AG20443 (cell line): ENCODE results near the gene SETDB2.

ENCODE experiments used
- DNase-seq: peaks from one replicate; pipeline ENCODE4 v3.0.0; 2012; ENCODE audit warnings: low spot score, mixed read lengths

The SETDB2 gene

DNA sequence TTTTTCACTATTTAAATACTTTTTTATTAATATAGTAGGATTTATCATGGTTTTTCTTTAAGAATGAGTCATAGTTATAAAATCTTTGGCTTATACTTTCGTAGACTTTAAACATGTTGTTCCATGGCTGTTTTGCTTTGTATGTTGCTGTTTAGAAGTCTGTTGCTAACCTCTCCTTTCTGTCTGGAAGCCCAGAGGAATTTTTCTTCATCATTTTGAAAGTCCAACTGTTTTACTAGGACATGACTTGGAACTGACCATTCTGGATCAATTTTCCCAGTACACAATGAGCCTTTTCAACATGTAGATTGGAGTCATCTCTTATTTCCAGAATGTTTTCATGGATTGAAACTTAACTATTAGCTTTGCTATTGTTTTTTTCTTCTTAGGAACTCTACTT is 8.1 kb upstream of the SETDB2 start:
- DNase-seq = peak; percentile 18

DNA sequence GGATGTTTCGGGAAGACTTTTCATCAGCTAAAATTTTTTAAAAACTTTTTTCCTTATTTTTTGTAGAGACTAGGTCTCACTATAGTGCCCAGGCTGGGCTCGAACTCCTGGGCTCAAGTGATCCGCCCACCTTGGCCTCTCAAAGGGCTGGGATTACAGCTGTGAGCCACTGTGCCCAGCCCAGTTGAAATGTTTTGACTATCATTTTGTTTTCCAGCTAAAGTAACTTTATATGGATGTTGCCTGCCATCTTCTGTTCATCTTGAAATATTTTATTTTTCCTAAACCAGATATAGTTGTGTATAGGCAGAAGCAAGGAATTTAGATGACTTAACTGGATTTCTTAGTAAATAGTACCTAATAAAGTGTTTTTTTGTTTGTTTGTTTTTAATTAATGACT is 7.2 kb upstream of the SETDB2 start:
- peak; percentile 45 for DNase-seq

DNA sequence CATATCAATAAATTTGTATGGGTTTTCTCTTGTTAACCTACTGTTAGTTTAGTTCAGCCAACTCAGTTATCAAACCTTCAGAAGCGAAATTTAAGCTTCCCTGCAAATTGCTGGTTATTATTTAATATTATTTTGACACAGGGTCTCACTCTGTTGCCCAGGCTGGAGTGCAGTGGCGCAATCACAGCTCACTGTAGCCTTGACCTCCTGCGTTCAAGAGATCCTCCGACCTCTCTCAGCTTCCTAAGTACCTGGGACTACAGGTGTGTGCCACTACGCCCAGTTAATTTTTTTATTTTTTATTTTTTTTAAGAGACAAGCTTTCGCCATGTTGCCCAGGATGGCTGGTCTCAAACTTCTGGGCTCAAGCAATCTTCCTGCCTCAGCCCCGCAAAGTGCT is 6.4 kb upstream of the SETDB2 start:
- DNase-seq = no peak

DNA sequence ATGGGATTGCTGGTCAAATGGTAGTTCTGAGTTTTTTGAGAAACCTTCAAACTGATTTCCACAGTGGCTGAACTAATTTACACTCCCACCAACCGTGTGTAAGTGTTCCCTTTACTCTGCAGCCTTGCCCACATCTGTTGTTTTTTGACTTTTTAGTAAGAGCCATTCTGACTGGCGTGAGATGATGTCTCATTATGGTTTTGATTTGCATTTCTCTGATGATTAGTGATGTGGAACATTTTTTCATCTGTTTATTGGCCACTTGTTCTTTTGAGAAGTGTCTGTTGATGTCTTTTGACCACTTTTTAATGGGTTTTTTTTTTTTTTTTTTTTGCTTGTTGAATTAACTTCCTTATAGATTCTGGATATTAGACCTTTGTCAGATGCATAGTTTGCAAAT is 4.5 kb upstream of the SETDB2 start:
- no peak for DNase-seq

DNA sequence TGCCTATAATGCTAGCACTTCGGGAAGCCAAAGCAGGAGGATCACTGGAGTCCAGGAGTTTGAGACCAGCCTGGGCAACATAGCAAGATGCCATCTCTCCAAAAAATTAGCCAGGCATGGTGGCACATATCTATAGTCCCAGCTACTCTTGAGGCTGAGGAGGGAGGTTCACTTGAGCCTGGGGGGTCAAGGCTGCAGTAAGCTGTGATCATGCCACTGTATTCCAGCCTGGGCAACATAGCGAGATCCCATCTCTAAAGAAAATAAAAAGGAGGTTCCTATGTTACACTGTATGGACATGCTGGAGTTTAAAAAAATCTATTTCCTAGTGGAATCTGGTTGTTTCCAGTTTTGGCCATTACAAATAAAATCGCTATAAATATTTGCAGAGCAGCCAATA is 2.8 kb upstream of the SETDB2 start:
- DNase-seq = no peak

DNA sequence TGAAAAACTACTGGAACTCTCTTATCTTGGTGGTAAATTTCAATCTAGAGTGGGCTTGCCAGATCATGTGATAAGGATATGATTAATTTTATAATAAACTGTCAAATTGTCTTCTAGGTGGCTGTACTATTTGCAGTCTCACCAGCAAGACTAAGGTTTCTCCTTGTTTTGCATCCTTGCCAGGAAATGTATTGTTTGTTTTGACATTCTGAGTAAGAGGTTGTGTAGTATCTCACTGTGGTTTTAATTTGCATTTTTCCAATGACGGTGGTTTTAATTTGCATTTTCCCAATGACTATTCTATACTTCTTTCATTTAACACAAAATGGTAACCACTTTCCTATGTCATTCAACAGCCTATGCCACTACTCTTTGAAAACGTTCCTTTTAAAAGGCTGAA is 2.2 kb upstream of the SETDB2 start:
- DNase-seq = no peak

DNA sequence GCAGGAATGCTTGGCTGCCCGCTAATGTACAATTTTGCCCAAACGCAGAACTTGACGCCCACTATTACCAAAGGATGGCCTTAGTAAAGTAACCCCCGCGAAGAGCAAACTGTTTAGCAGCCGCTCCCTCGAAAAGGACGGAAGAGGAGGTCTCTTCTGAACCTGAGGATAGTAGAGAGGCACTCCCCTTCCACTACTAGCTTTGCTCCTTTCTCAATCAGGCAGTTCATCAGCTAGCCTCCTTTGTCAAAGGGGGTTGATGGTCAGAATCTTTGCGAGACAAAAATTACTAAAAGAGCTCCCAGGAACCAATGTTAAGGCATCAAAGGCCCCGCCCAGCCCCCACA is 744 bp upstream of the SETDB2 start:
- peak; percentile 22 for DNase-seq

DNA sequence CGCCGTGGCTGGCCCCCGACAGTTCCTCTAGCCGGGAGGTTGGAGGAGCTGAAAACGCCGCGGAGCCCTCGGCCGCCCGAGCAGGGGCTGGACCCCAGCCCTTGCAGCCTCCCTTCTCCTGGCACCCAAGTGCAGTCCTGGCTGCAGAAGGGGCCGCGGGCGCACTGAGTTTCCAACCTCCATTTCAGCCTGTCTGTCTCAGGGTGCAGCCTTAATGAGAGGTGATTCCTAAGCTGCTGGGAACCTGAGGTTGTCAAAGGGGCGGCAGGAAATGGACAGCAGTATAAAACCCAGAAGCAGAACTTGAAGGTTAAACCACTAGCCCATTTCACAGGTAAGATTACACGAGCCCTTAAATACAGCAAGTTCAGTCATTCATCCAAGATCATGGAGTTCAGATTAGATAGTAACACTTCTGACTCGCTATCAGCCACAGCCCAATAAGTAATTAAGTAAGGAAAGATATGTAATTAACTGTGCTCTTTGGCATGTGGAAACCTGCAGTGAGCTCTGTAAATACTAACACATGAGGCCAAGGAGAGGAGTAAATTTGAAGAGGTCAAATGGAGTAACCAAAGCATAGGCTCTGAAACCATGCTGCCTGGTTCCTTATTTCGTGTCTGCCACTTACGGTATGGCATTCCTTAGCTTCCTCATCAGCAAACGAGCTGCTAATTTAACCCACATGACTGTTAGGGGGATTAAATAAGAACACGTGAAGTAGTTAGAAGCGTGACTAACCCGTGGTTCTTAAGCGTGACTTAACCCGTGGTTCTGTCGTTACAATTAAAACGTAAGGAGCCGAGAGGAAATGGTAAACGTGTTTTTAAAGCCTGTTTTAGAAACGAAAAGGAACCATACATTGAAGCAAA is 686 bp downstream of the SETDB2 start:
- DNase-seq = peak; percentile 39

DNA sequence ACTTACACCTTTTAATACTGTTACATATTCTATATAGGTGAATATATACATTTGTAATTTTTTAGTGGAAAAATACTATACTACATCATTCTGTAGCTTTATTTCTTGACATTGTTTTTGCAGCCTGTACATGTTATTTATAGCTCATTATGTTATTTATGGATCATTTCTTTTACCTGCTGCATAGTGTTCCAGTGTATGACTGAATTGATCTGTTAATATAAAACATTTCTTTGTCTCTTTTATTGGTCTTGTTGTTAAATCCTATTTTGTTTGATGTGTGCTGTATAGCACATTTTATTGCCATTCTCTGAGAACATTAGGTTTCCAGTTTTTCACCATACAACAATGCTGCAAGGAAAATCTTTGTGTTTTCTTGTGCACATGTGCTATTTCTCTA is 2.4 kb downstream of the SETDB2 start:
- no peak for DNase-seq

DNA sequence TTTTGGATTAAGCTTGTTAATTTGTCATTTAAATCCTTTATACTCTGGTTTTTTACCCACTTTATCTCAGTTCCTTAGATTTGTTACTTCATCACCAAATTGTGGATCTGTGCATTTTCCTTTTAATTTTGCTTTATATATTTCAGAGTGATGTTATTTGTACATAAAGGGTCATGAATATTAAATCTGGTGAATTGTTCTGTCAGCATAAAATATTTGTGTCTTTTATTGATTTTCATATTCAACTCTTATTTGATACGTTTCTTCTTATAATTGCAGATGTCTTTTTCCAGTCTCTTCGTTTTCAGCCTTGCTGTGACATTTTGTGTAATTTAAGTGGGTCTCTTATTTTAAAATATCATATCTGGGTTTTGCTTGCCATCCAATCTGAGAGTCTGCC is 4.7 kb downstream of the SETDB2 start:
- DNase-seq = no peak

DNA sequence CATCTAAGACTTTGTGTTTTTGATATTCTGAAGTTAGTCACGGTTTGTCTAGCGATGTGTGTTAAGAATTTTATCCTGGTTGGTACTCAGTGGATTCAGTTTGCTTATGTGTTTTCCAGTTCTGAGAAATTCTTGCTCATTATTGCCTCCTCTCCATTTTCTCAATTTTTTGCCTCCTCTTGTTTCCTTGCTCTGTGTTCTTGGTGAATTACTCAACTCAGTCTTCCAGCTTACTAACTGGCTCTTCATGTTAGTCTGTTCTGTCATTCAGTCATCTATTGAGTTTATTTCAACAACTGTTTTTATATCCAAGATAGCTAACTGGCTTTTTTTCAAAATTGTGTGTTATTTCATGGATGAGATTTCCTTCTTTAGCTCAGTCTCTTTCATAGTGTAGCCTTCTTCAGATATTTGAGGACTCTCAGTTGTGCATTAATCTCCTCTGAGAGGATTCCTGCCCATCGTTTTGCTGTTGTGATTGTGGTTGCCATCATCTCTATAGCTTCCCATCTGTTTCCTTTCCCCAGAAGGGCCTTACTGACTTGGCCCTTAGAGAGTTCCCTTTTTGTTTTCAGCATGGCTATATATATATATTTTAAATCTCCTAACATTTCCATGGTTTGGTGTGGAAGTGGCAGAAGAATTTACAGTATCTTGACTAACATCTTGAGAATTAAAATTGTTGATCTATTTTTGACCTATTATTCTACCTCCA is 6.2 kb downstream of the SETDB2 start:
- no peak for DNase-seq

DNA sequence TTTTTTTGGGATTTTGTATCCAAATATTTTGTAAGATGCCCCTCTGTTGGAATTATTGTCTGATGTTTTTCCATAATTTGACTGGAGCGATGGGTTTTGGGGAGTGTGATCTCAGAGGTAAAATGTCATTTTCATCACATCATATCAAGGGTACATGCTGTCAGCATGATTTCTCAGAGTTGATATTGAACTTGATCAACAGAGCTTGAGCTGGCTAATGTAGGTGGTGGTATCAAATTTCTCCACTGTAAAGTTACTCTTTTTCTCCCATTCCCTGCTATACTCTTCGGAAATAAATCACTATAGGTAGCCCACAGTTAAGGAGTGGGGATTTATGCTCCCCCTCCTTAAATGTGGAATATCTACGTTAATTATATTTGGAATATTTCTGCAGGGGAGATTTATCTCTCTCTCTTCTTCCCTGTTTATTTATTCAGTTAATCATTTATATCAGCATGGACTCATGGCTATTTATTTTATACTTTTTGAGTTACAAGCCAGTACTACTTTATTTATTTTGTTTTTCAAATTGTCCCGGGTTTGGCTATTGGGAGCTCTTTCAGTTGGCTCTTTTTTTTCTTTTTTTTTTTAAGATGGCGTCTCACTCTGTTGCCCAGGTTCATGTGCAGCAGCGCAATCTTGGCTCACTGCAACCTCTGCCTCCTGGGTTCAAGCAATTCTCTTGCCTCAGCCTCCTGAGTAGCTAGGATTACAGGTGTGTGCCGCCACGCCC is 8.8 kb downstream of the SETDB2 start:
- no peak for DNase-seq

DNA sequence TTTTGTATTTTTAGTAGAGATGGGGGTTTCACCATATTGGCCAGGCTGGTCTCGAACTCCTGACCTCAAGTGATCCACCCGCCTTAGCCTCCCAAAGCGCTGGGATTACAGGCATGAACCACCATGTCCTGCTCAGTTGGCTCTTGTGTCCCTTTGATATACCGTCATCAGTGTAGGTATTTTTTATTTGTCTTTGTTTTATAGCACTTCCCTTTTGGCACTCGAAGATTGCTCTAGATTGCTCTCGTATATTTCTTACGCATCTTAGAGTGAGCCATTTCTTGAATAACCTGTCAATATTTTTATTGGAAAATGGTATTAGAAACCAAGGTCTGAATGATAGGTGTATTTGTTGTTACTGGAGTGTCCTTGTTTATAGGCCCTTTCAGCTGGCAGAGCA is 9.4 kb downstream of the SETDB2 start:
- no peak for DNase-seq

DNA sequence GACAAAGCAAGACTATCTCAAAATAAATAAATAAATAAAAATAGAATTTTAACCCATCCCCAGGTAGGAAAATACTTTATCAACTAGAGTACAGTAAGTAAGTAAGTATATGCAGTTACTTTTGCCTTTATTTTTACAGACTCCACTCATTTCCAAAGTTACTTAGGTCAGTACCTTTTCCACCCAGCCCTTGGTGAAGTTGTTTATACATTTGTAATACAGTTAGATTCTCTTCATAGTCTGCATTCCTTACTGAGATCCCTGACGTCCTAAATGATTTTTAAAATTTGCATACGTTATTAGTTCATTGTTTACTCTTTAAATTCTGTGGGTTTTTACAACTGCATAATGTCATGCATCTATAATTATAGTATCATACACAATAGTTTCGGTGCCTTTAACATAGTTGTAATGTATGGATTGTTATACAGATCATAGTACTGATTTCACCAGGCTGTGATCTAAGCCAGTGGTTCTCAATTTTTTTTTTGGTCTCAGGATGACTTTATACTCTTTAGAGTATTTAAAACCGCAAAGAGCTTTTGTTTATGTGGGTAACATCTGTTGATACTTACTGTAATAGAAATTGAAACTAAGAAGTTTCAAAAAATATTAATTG is 10.4 kb downstream of the SETDB2 start:
- DNase-seq = peak; percentile 17

DNA sequence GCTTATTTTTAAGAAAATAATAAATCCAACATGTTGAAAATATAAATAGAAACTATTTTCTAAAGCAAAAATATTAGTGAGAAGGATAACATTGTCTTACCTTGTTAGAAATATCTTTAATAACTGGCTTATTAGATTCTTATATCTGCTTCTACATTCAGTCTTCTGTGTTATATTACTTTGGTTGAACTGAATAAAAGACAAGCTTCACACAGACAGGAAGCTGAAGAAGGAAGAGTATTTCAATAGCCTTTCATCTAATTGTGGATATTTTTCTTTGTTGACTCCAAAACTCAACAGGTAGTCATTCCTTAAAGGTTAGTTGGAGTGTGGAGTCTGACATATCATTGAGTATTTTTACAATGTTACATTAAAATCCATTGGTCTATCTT is 10.9 kb downstream of the SETDB2 start:
- no peak for DNase-seq

DNA sequence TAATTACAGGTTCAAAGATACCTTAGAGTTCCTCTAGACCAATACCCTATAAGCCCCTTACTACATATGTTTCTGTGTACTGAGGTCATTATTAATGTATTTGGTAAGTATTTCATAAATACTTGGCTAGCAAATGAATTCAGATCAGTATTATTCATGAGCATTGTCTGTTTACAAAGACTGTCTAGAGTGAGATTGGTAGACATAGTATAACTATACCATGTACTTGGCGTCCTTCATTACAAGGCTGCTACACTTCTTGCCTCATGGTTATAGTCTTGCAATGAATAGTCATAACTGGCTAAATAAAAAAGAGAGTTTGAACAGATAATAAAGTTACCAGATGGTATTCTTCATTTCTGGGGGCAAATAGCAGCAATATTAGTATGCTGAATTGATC is 12.1 kb downstream of the SETDB2 start:
- DNase-seq = no peak

DNA sequence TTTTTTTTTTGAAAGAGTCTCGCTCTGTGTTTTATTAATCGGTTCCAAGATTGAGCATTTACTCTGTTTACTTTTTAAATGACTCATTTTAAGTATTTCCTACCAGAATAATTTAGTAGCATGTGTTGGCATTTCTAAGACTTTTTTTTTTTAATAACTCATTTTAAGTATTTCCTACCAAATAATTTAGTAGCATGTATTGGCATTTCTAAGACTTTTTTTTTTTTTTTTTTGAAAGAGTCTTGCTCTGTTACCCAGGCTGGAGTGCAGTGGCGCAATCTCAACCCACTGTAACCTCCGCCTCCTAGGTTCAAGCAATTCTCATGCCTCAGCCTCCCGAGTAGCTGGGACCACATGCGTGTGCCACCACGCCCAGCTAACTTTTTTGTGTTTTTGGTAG is 13.1 kb downstream of the SETDB2 start:
- DNase-seq = peak; percentile 10

DNA sequence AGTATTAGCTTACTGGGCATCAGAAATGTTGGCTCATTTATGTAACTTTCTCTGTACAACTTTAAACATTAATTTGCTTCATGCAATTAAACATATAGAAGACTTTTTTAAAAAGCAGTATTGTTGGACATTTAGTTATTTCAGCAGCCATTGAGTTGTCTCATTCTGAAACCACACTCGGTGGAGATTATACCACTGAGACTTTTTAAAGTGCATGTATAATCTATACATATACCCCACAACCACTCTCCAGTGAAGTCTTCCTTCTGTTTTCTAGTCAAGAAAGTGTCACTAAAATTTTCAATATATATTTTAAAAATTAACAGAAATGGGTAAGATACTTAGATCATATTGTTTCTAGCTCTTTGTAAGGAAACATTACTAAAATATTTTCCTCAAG is 15.5 kb downstream of the SETDB2 start:
- DNase-seq = no peak

DNA sequence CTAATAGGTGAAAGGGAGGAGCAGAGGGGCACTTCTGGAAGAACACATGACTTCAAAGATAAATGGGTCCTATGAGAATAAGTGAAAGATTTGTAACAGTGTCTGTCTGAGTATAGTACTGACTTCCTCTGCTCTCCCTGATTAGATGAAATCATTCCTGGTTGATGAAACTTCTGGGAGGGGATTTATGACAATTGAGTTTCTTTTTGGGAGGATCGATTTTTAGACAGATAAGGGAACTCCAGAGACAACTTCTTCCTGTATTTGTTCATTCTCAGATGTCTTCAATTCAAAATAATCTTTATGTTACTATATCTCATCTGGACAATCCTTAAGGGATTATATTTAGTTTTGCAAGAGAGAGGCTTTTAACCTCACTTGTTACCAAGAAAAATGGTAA is 20.0 kb downstream of the SETDB2 start:
- no peak for DNase-seq

DNA sequence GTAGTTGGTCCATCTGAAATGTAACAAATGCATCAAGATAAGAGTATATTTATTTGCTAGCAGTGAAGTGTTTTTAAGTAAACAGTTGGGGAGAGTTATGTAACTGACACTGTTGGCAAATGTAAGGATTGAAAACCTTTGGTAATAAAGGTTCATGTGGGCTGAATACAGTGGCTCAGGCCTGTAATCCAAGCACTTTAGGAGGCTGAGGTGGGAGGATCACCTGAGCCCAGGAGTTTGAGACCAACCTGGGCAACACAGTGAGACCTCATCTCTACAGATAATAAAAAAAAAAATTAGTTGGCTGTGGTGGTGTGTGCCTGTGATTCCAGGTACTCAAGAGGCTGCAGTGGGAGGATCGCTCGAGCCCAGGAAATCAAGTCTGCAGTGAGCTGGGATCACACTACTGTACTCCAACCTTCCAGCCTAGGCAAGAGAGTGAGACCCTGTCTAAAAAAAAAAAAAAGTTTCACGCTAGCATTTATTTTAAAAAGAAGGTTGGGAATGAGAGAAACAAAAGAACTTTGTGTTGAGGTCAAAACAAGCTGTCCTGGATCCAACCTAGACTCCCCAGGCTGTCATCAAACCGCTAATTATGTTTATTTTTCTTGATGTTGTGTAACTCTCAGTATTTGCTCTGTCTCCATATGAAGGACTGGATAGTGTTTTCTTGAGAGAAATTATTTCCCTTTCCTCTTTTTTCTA is 20.7 kb downstream of the SETDB2 start:
- no peak for DNase-seq

DNA sequence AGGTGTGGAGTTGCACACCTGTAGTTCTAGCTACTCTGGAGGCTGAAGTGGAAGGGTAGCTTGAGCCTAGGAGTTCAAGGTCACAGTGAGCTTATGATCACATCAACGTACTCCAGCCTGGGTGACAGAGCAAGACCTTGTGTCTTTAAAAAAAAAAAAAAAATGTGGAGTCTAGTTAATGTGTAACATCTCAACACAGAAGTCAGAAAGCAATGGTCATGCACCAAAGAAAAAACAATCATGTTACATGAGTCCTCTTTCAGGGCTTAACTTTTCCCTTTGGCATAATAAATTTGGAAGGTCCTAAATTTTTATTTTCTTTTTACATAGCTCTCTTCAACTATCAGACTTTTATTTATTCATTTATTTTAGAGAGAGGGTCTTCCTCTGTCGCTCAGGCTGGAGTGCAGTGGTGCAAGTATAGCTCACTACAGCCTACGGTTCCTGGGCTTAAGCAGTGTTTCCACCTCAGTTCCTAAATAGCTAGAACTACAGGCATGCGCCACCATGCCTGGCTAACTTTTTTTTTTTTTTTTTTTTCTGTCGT is 22.3 kb downstream of the SETDB2 start:
- DNase-seq = no peak

DNA sequence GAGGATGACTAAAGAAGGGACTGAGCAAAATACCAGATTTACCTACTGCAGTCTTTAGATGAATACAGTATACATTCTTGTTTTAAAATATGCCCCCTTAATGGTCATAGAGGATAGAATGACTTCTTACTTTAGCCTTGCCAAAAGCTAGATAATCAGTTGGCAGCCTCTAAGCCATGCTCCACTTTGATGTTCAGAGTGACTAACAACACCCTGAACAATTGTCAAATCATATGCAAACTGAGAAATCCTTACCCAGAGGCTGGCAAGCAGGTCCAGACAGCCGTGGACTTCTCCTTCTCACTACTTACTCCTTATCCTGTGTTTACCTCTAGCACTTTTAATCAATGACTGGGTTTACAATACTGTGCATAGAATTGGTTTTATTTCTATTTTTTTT is 28.1 kb downstream of the SETDB2 start:
- no peak for DNase-seq
